ENCODE results near the gene WNT6.

The WNT6 gene

GRCh38 chr2:218877331-218877730 is 17.7 kb downstream of the WNT6 start:
- H3K4me3 ChIP-seq (ENCODE audit: low read depth, low read length) = no peak overlapping the region

DNA sequence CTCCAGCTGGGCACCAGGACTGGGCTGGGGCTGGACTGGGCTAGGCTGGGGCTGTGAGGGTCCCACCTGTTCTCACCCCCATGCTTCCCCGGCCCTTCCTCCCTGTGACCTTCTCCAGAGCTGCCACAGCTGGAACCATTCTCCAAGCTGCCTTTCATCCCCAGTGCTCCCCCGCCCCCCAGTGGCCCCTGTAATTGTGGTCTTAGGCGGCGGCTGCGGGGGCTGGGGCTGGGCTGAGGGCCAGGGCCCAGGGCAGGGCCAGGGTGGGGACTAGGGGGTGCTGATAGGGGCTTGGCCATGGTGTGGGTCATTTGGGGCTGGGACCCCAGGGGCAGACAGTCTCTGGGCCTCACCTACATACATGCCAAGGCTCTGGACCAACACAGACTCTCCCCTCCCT is 18.3 kb downstream of the WNT6 start:
- H3K4me3 ChIP-seq (ENCODE audit: low read depth, low read length) = no peak overlapping the region

DNA sequence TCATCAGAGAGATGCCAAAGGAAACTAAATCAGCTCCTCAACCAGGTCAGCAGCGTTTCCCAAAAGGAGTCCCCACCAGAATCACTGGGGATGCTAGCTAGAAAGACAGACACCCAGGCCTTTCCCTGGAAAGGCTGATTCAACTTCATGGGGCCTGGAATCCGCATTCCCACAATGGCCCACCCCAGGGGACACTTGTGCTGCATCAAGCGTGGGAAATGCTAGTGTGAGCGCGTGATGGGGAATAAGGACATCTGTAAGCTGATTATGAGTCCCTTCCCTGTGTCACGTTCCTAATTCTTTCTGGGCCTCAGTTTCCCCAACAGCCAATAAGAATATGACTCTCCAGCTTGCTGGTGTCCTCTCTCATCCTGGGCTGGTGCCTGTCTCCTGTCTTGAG is 18.9 kb downstream of the WNT6 start:
- no peak overlapping the region for H3K4me3 ChIP-seq (ENCODE audit: low read depth, low read length)

- H3K4me3 ChIP-seq (ENCODE audit: low read depth, low read length) = no peak overlapping the region
Measured at GRCh38 chr2:218878926-218879761, 19.5 kb downstream of the WNT6 start.

GRCh38 chr2:218879776-218880101 is 20.1 kb downstream of the WNT6 start:
- no peak overlapping the region for H3K4me3 ChIP-seq (ENCODE audit: low read depth, low read length)

DNA sequence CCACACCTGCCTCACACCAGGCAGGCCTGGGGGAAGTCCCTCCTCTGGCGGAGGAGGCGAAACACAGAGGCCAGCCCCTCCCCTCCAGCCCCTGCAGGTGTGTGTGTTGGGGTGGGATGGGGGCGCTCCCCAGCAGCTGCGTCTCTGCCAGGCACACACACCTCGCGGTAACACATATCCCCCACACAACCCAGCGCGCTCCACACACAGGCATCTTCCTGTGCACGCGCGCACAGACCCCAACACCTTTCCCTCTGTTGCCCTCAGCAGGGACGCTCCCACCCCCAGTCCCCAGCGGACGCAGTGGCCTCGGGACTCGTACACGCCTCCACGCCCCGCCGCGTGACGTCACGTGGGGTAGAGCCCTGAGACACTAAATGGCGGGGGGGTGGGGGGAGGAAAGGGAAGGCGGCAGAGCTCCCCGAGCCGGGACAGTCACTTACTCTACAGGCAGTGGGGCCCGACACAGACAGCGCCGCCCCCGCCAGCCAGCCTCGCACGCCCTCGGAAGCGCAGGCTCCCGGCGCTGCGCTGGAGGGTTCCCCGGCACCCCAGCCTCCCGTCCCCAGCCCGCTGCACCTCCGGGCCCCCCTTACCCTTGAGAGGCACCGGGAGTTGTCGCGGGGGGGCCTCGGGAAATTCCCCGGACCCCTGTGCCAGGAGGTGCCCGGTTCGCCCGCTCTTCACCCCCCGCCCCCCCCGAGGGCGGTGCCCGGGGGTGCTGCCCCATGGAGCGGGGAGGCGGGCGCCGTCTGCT is 20.7 kb downstream of the WNT6 start, which contains the start of gene WNT10A:
Gene WNT10A (plus strand): TSS at position 751 of the 757 bp plus-strand sequence. CDS start 144 bp downstream, outside the sequence.
- no peak within 1 kb of the TSS for H3K4me3 ChIP-seq (ENCODE audit: low read depth, low read length)

- no peak overlapping the region for H3K4me3 ChIP-seq (ENCODE audit: low read depth, low read length)
Measured at GRCh38 chr2:218880859-218881594, 21.4 kb downstream of the WNT6 start.

- no peak overlapping the region for H3K4me3 ChIP-seq (ENCODE audit: low read depth, low read length)
Measured at GRCh38 chr2:218881744-218882460, 22.3 kb downstream of the WNT6 start.

DNA sequence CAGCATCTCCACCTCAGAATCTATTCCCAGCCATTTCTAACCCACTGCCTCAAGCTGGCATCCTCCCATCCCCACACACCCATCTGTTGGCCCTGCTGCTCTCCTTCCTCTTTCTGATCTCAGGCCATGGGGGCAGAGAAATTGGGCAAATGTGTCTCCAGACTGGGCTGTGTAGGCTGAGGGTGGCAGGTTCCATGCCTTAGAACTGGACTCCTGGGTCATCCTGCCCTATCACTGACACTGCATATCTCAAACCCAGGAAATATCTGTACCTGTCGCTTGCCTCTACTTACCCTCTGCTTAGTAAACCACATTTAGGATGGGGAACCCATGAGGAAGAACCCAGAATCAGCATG is 22.8 kb downstream of the WNT6 start:
- no peak overlapping the region for H3K4me3 ChIP-seq (ENCODE audit: low read depth, low read length)

DNA sequence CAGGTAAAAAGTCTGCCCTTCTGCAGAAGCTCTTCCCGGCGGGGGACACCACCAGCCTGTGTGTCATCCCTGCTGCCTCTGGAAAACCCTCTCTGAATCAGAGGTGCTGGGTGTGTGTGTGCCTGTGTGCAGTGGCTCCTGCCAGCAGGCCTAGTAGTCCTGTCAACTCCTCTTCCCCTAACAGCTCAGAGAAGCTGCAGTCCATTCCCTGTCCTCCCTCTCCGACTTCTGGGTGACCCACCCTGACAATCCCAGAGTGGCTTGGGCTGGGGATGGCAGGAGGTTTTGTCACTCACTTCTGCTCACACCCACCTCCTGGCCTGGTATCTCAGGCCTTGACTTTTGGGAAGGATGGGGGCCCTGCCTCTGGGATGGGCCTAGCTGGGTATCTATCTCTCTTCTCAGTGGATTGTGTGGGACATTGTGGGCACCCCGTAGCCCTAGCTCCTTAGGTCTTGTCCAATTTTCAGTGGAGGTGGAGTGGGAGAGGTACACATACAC is 23.3 kb downstream of the WNT6 start:
- no peak overlapping the region for H3K4me3 ChIP-seq (ENCODE audit: low read depth, low read length)

GRCh38 chr2:218883491-218884490 is 24.2 kb downstream of the WNT6 start:
- peak overlapping the region; percentile 13 for H3K4me3 ChIP-seq (ENCODE audit: low read depth, low read length)

- H3K4me3 ChIP-seq (ENCODE audit: low read depth, low read length) = no peak overlapping the region
Measured at GRCh38 chr2:218884519-218884918, 24.9 kb downstream of the WNT6 start.

DNA sequence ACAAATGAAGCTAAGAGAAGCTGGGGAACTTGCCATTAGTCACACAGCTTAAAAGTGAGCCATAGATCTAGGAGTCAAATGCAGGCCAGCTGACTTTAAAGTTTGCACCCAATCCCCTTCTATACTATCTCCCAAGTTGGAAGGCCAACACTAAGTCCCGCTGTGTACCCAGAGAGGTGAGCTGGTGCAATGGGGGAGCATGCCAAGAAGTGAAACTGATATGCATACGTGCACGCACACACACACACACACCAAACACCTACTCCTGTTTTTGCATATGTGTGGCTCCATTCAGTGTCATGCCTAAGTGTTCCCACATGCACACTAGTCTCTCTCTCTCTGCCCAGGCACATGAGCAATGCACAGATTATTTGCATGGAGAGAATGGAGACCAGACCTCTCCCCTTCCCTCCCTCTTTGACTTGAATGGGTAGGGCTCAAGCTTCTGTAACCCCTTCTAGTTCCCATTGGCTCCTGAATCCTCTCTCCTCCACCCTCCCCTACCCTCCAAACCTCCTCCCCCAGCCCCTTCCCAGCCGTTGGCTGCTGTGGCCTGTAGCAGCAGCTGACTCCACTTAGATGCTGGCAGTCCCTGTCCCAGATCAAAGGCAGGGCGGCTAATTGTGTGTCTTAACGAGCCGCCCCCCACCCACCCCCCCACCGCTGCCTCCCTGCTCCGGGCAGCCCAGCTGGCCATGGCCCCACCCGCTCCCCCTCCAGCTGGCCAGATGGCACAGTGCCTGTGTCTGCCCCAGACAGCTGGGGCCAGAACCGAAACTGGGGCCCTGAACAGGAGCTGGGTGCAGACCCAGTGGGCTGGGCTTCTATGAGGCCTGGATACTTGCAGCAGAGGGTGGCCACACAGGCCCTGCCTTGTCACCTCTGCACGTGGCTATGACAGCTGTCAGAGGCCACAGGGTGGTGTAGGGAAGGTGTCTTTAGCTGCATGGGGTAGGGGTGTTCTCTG is 26.7 kb downstream of the WNT6 start:
- H3K4me3 ChIP-seq (ENCODE audit: low read depth, low read length) = no peak overlapping the region

DNA sequence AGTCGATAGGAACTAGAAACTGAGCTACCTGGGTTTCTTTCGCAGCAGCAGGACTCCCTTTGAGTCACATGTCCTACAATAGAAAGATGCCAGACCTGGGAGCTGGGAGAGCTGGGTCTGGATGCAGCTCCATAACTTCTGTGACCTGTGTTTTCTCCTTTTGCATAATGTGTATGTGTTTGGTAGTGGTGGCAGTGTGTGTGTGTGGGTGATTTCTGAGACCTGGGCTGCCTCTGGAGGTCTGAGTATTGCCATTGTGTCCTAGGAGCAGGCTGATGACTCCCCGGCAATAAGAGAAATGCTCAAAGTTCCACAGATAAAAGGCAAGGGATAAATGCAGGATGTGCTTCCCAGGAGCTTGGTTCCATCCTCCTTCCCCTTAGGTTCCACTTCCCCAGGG is 27.5 kb downstream of the WNT6 start:
- no peak overlapping the region for H3K4me3 ChIP-seq (ENCODE audit: low read depth, low read length)

GRCh38 chr2:218888341-218888740 is 28.7 kb downstream of the WNT6 start:
- no peak overlapping the region for H3K4me3 ChIP-seq (ENCODE audit: low read depth, low read length)

DNA sequence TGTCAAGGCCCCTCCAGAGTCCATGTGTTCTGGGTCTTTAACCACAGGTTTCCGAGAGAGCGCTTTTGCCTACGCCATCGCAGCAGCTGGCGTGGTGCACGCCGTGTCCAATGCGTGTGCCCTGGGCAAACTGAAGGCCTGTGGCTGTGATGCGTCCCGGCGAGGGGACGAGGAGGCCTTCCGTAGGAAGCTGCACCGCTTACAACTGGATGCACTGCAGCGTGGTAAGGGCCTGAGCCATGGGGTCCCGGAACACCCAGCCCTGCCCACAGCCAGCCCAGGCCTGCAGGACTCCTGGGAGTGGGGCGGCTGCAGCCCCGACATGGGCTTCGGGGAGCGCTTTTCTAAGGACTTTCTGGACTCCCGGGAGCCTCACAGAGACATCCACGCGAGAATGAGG is 30.3 kb downstream of the WNT6 start:
- H3K4me3 ChIP-seq (ENCODE audit: low read depth, low read length) = no peak overlapping the region

GRCh38 chr2:218890369-218890768 is 30.8 kb downstream of the WNT6 start:
- H3K4me3 ChIP-seq (ENCODE audit: low read depth, low read length) = no peak overlapping the region

All from iPS-11a (cell line).